Activated T-cell treated with anti-CD3 and anti-CD28 coated beads, Interleukin-2, amount 50 U/mL, for 1 hour (primary cell): ENCODE data around the gene FBP1.
A peak's percentile ranks its signal among the peaks of the same experiment; 100 is the strongest.

Experiments
- DNase-seq: peaks from one replicate; pipeline ENCODE4 v3.0.0-alpha.2; 2020

Gene FBP1

DNA sequence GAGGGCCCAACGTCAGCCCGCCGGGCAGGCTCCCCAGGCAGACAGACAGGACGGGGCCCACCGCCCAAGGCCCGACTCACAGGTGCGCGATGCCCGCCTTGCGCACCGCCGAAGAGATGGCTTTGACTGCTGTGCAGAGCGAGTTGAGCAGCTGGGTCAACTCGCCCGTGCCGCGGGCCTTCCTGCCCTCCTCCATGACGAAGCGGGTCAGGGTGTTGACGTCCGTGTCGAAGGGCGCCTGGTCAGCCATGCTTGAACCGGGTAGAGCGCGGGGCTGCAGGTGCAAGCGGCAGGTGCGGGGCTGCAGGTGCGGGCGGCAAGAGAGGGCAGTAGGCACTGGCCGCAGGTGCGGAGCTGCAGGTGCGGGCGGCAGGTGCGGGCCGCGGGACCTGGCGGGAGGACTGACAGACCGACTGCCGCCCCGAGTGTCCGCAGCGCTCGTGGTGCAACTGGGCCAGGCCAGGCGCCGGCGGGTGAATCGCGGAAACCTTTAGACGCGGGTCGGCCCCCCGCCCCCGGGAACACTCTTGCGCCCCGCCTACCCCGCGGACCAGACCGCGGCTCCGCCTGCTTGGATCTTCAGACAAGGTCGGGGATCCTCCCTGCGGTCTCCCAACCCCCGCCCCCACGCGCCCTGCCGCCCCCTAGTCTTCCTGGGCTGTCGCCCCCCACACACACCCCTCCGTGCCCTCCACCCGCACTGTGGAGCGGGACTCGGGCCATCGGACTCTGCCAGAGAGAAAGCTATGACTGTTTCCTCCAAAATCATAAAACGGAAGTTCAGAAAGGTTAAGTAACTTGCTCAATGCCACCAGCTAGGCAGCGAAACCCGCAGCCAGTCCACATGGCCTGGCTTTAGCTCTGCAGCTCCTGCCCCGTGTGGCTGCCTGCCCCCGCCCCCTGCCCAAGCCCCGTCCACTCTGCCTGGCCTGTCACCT lies at the start of gene FBP1:
Gene FBP1, minus strand, starts transcription at position 458 of the 938 bp plus-strand sequence. Its CDS starts 208 bp downstream, at position 250.
- DNase-seq = peak; percentile 53

DNA sequence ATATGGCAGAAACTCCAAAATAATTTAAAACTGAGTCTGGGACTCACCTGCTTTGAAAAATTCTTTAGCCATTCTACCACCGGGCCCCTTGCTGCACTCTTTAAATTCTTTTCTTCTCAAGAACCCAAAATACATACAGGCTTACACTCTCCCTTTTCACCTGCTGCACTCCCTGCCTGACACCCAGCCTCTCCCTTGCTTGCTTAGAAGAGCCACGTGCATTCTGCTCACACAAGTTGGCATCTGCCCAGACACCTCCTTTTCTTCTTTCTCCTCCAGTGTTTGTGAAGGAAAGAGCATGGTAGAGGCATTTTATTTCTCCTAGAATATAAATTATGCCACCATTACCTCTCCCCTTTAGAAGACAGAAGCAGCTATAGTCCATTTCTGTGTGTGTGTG lies 48.1 kb upstream of the FBP1 start:
- DNase-seq = no peak

DNA sequence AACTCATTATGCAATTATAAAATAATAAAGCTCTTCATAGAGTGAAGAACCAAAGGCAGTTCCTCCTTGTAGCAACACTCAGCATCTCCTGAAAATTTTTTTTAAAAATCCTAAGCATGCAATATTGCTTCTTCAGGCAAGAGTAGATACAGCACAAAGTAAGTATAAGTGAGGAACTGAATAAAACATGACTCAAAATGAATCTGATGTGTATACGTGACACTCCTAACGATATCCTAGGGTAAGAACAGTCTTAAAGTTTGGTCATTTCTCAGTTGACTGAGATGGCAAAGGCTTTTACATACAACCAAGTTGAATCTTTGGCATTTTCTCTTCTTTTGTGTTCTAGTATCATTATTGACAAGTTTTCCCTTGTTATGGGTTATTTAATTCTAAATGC lies 46.0 kb upstream of the FBP1 start:
- no peak for DNase-seq

DNA sequence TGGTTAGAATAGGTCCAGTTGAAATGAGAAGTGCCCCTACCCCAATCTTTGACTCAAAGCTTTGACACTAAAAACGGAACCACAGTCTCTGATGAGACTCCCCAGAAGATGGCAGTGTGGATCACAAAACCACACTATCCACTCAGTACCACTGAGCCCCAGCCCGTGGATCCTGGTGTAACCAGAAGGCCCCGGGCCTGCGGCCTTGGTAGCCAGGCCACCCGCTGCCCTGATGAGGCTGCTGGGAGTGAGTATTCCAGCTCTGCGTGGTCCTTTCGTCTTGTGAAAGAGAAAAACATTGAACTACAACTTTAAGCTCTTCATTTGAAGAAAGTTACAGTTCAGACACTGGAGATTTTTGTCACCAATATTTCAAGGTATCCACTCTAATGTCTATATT lies 42.2 kb upstream of the FBP1 start:
- peak; percentile 55 for DNase-seq

DNA sequence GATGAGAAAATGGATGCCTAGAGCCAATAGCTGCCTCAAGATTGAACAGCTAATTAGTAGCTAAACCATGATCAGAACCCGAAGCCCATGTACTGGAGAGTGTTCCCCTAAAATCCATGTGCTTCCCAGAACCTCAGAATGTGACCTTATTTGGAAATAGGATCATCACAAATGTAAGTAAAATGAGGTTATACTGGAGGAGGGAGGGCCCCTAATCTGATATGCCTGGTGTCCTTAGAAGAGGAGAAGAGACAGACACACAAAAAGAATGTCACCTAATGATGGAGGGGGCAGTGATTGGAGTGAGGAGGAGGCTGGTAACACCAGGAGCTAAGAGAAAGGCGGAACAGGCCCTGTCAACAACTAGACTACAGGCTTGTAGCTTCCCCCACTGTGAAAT lies 41.3 kb upstream of the FBP1 start:
- DNase-seq = no peak

DNA sequence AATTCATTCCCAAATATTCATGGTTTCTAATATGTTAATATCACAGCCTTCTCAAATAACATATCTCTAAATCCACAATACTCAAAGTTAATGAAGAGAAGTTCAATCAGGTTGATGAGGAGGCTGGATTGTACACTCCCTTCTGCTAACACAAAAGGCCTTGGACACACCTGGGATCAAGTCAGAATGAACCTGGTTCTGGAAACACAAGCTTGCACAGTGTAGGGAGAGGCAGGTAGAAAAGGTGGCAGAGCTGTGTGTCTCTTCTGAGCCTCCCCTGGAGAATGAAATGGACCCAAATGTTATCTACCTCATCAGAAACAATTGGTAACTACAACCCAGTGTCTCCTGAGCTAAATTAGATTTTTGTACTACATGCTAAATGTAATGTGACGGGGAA lies 40.7 kb upstream of the FBP1 start:
- DNase-seq = no peak

DNA sequence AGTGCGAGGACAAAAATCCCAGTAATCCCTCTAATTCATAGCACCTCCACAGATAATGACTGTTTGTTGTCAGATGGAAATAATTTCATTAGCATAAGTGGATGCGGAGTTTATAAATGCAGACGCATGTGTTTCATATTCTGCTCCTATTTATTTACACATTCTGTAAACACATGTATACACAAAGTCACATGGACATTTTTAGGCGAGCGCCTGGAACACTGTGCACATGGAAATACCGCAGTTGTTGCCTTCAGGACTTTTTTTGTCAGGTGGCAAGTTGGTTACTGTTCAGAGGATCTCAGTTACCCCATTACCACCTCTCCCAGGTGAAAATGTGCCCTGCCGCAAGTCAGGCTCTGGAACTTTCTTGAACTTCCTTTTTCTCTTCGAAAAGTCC lies 40.3 kb upstream of the FBP1 start:
- no peak for DNase-seq

DNA sequence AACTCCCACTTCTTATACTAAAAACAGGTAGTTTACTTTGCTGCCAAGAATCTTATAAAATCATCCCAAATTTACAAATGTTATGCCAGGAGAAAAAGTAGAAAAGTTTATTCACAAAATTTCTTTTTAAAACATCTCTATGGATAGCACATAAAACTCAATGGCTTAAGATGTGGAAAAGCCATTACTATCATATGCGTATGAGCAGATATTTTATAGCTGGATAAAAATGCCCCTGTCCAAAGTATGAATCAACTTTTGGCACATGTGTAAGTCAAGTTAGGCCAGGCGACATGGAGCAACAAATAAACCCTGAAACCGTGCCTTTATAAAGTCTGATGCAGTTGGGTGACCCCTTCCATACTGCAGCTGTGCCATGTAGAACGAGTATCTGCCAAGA lies 38.6 kb upstream of the FBP1 start:
- DNase-seq = no peak

DNA sequence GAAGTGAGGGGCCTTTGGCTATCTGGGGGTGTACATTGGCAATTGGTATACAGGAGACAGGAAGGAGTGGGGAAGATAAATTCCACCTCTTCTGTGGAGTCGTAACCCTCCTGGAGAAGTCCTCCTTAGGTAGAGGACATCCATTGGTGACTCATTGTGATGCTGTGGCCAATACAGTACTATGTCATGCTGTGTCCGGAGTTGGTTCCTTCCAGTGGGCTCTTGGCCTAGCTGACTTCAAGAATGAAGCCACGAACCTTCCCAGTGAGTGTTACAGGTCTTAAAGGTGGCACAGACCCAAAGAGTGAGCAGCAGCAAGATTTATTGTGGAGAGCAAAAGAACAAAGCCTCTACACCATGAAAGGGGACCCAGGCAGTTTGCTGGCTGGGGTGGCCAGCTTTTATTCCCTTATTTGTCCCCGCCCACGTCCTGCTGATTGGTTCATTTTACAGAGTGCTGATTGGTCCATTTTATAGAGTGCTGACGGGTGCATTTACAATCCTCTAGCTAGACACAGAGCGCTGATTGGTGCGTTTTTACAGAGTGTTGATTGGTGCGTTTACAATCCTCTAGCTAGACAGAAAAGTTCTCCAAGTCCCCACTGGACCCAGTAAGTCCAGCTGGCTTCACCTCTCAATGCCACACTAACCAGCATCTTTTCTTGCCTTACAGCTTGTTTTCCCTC lies 37.3 kb upstream of the FBP1 start:
- no peak for DNase-seq

DNA sequence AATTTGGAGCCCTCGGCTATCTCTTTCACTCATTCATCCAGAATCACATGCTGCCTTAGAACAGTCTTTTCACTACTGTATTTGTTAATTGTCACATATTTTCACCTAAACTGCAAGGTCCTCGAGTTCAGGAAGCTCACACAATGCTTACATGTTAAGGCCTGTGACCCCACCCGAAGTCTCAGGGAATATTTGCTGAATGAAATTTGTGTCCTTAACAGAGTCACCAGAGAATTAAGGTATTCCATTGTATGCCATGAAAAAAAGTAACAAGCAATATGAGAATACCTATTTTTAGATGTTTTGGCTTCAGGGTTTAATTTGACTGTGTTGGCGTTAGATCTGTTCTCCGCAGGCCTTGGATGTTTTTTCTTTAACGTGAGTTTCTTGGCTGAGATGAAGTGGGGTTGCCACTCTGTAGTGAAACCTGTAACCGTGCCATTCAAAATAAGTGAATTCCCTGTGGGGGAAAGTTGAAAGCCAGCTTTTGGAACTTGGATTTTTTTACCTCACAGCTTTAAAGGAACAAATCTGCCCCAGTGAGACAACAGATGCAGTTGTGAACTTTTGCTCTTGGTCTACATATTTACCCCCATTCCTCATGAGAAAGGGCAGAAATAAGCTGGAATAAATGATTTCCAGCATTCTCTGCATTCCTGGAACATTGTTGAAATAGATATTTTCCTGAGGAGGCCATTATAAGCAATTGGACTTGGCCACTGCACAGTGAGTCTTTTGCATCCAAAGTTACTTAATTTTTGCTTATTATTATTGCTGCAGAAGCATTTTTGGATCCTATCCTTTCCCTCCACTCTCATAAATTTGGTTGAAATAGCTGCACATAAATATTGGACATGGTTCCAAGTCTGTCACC lies 35.9 kb upstream of the FBP1 start:
- DNase-seq = no peak

DNA sequence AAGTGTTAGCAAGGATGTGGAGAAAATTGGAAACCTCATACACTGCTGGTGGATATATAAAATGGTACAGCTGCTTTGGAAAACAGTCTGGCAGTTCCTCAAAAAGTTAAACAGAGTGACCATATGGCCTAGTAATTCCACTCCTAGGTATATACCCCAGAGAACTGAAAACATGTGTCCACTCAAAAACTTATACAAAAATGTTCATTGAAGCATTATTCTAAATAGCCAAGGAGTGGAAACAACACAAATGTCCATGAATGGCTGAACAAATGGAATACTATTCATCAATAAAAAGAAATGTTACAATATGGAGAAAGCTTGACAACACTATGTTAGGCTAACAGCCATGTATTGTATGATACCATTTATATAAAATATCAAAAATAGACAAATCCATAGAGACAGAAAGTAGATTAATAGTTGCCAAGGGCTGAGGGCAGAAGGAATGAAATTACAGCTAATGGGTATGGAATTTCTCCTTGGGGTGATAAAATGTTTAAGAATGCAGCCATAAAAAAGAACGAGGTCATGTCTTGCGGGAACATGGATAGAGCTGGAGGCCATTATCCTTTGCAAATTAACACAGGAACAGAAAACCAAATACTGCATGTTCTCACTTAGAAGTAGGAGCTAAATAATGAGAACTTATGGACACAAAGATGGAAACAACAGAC lies 33.6 kb upstream of the FBP1 start:
- no peak for DNase-seq

DNA sequence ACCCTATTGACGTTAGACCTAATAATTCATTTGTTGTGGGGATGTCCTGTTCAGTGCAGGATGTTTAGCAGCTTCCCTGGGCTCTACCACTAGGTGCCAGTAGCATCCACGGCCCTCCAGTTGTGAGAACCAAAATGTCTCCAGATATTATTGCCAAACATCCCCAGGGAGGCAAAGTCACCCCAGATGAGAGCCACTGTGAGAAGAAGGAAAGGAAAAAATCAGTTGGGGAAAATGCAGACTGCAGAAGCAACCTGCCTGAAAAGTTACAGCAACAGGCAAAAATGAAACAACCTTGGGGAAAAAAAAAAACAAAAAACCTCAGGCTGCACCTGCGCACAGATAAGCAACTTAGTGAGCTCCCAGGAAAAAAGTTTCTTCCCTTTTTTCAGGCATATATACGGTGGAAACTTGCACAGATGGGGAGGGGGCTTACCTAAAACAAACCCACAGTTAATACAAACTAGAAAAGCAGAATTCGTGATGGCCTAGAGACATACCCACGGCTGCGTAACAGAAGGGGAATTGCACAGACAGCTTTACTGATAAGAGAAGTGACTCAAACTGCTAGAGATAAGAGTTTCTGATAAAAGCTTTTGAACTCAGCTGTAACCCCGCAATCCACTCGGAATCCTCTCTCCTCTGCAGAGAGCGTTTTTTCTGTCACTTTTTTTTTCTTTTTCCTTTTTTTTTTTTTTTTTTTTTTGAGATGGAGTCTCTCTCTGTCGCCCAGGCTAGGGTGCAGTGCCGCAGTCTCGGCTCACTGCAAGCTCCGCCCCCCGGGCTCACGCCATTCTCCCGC lies 29.8 kb upstream of the FBP1 start:
- DNase-seq = peak; percentile 52

DNA sequence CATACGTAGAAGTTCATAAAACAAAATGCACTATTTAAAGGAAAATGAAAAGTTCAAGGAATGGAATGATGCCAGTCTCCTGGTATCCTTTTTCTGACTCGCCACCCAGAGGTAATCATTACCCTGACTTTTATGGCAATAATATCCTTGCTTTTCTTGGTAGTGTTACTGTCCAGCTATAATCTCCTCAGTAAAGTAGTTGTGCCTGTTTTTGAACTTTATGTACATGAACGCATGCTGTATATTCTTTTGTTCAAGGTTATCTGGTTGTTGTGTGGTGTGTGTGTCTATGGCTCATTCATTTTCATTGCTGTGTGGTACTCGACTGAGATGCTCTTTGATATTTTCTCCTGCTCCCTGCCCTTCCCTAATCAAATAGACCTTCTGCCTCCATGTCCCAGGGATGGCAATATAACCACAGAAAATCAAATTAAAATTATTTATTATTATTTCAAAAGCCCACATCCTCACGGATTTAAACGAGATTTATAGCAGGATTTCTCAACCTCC lies 29.2 kb upstream of the FBP1 start:
- no peak for DNase-seq

DNA sequence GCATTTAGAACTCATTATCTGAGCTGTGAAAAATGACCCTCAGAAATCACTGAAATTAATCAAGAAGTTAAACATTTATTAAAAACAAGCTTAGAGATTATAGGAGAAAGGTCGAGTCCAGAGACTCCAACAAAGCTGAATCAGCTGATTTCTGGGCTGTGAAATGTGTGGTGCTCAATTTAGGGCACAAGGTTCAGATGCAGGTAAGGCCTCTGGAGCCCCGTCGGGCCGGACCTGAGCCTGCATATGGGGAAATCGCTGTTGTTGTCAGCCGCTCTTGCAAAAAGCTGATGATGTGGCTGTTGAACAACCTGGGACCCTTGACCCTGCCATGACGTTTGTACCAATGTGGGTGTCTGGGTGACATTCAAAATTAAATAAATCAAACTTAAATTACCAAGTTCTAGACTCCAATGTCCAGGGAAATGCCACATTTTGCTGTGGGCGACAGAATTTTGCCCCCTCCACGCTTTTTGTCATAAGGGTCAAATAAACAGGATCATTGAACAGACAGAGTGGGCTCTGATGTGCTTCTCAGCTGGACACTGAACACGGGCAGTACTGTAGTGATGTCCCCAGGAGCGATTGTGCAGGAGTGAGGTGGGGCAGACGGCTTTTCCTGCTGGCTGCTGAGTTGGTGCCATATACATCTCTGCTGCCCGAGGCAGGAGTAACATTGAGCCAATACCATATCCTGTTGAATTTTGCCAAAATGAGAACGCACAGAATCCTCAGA lies 27.2 kb upstream of the FBP1 start:
- no peak for DNase-seq

DNA sequence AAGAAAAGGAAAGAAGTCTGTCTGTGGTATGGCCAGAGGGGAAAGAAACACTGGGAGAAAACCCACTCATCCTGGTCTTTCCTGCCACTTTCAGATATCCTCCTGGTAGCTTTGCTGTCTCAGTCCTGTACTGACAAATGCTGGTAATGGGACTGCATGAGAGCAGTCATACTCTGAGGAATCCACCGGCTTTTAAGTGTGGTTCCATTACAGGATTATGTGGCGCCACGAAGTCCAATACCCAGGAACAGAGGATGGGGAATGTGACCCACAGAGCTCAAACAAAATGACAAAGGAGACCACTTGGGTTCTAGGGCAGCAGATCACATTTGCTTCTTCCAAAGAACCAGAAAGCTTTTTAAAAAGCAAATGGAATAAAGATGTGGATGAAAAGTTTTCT lies 26.3 kb upstream of the FBP1 start:
- DNase-seq = no peak

DNA sequence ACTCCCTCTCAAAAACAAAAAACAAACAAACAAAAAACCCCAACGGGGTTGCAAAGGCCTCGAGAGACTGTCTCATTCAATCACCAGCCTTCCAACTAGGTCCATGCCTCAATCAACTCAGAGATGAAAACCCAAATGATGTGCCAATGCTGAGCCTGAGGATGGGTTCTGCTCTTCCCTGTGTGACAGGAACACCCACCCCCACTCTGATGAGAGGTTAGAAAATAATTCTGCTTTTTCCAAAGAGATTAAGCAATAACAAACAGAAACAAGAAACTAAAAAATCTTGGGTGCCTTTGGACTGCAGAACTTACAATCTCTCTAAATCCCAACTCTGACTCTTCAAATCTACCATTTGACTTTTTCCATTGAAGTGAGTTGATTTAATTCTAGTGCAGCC lies 25.5 kb upstream of the FBP1 start:
- DNase-seq = no peak

DNA sequence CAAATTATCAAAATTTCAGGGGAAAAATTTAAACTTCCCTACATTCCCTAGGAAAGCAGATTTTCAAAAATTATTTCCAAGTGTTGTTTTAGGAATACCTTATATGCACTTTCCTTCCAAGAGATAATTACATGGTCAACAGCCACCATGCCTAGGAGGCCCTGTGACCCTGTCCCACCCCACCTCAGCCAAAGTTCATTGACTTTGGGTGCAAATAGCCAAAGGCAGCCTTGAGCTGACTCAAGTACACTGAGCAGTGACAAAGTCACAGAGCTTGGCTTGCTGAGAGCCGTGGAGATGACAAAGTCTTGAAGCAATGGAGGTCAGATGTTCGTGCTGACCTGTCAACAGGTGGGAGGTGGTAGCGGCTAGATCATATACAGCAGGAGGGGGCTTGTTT lies 24.3 kb upstream of the FBP1 start:
- no peak for DNase-seq

DNA sequence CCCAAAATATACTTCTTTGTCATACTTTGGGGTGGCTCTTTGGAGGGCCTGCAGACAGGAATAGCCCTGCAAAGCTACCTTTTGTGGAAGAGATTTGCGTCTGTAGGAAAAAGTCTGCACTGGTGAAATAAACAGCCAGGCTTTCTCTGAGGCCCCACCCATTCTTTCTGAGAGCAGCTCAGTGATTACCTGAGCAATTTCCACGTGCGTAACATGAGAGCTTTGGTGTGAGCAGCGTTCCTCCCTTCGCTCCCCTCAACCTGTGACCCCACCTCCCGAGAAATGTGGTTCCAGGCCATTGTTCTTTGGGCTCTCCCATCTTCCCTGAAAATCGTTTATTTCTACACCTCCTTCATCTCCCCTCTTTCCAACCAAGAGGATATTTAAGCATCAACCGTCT lies 23.8 kb upstream of the FBP1 start:
- DNase-seq = no peak

DNA sequence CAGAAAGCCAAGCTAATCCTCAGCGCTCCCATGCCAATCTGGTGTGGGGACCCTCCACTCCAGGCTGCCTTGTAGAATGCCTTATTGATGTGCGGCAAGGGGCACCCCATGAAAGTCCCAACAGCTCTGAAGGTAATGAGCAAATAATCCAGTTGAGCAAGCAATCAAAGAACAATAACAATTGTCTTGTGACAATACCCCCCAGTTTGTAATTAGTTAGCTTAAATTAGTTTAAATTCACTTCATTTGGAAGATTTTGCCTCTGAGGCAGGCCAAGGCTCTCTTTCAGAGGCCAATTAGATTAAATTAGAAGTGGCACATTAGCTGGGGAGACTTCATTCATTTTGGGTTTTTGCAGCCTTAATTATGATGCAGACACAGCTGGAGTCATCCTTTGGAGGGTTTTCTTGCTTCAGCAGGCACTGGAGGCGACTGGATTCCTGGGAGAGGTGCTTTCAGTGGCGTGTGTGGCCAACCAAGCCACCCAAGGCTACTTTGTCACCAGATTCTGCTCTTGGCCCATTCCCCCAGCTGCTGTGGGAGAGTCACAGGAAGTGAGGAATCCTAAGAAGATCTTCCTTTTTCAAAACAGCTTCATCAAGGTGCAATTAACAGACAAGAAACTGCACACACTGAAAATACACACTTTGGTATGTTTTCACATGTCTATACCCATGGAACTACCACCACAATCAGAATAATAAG lies 17.9 kb upstream of the FBP1 start:
- no peak for DNase-seq

DNA sequence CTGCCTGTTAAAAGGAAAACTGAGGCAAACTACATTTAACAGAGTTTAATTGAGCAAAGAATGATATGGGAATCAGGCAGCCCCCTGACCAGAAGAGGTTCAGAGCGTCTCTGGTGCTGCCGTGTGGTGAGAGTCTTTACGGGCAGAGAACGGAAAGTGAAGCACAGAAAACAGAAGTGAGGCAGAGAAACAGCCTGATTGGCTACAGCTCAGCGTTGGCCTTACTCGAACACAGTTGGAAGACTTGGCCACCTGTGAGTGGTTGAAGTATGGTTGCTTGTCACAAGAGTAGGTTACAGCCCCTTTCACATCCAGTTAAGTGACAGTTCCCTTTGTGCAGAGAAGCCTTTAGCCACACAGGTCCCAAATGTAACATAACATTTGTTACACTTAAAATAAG lies 16.9 kb upstream of the FBP1 start:
- DNase-seq = no peak
